Stimulated activated naive B cell treated with anti-CD40 and anti-IgM and Interleukin-4, amounts not matched to agents 10 μg/mL and 1 μg/mL and 100 μg/mL, for 72 hours (primary cell): ENCODE data around the gene TAS1R1.
A peak's percentile ranks its signal among the peaks of the same experiment; 100 is the strongest.

ENCODE experiments used
- ATAC-seq, 2 donors: fragments of 150-1000 bp; cut with Tn5 transposase; replicated peaks; 2 replicates each; pipeline ENCODE4 v1.10.0; 2021; ENCODE audit warnings: moderate library complexity in 1 of 2
- DNase-seq: peaks from one replicate; pipeline ENCODE4 v3.0.0; 2021
- H3K27ac Mint-ChIP-seq: one replicate; pipeline ENCODE4 v1.8.0; 2022; ENCODE audit warnings: mild to moderate bottlenecking, mixed read lengths
- H3K27me3 Mint-ChIP-seq, 2 donors: one replicate each; pipeline ENCODE4 v1.8.0; 2022; ENCODE audit warnings: mixed read lengths in 2 of 2
- H3K36me3 Mint-ChIP-seq, 2 donors: one replicate each; pipeline ENCODE4 v1.8.0; 2022; ENCODE audit warnings: mixed read lengths in 2 of 2, mild to moderate bottlenecking in 1 of 2
- H3K4me1 Mint-ChIP-seq, 2 donors: one replicate each; pipeline ENCODE4 v1.8.0; 2022; ENCODE audit warnings: mixed read lengths in 2 of 2, mild to moderate bottlenecking in 1 of 2
- H3K4me3 Mint-ChIP-seq, 2 donors: one replicate each; pipeline ENCODE4 v1.8.0; 2022; ENCODE audit warnings: mild to moderate bottlenecking in 2 of 2, mixed read lengths in 2 of 2, moderate library complexity in 1 of 2
- H3K9me3 Mint-ChIP-seq, 2 donors: one replicate each; pipeline ENCODE4 v1.8.0; 2022; ENCODE audit warnings: mixed read lengths in 2 of 2, mild to moderate bottlenecking in 1 of 2

TAS1R1 gene

GRCh38 chr1:6612641-6613360, 57.7 kb downstream of the TAS1R1 start:
- peaks cover 12 to 24% of the 10 kb centered on the region in 2 donors for H3K4me1 Mint-ChIP-seq
- H3K27ac Mint-ChIP-seq = peak overlapping the region; percentile 89
- H3K27me3 Mint-ChIP-seq = no peaks in the 10 kb centered on the region
- no peaks in the 10 kb centered on the region for H3K9me3 Mint-ChIP-seq
- H3K36me3 Mint-ChIP-seq = no peaks in the 10 kb centered on the region
- ATAC-seq = peak; percentile 45 to 53
- peak; percentile 18 for DNase-seq
- H3K4me3 Mint-ChIP-seq = peak overlapping the region; percentile 85 to 86

- no peaks in the 10 kb centered on the region for H3K27me3 Mint-ChIP-seq
- ATAC-seq (peak; percentile 95 to 96), DNase-seq (peak; percentile 100)
- no peaks in the 10 kb centered on the region for H3K9me3 Mint-ChIP-seq
- peaks cover 12 to 25% of the 10 kb centered on the region in 2 donors for H3K4me1 Mint-ChIP-seq
- peak within 1 kb of the TSS; percentile 85 to 86 for H3K4me3 Mint-ChIP-seq
- peaks cover under 1% of the 10 kb centered on the region in 2 donors for H3K36me3 Mint-ChIP-seq
- peak within 1 kb of the TSS; percentile 89 for H3K27ac Mint-ChIP-seq
These were observed 58.4 kb downstream of the TAS1R1 start, which contains the start of gene PHF13 for GRCh38 chr1:6613361-6614018. TSS of gene PHF13 (plus strand) at chr1:6613731. CDS start at chr1:6614067, 336 bp downstream.

GRCh38 chr1:6614019-6614928, 59.2 kb downstream of the TAS1R1 start:
- Mint-ChIP-seq H3K4me1 (peaks cover 12 to 29% of the 10 kb centered on the region in 2 donors), H3K36me3 (peaks cover 2 to 4% of the 10 kb centered on the region in 2 donors), H3K27me3 (no peaks in the 10 kb centered on the region), H3K27ac (no peak overlapping the region), H3K9me3 (no peaks in the 10 kb centered on the region), H3K4me3 (peak overlapping the region; percentile 85 to 86)
- ATAC-seq (peak; percentile 1 to 5), DNase-seq (peak; percentile 32)

DNA sequence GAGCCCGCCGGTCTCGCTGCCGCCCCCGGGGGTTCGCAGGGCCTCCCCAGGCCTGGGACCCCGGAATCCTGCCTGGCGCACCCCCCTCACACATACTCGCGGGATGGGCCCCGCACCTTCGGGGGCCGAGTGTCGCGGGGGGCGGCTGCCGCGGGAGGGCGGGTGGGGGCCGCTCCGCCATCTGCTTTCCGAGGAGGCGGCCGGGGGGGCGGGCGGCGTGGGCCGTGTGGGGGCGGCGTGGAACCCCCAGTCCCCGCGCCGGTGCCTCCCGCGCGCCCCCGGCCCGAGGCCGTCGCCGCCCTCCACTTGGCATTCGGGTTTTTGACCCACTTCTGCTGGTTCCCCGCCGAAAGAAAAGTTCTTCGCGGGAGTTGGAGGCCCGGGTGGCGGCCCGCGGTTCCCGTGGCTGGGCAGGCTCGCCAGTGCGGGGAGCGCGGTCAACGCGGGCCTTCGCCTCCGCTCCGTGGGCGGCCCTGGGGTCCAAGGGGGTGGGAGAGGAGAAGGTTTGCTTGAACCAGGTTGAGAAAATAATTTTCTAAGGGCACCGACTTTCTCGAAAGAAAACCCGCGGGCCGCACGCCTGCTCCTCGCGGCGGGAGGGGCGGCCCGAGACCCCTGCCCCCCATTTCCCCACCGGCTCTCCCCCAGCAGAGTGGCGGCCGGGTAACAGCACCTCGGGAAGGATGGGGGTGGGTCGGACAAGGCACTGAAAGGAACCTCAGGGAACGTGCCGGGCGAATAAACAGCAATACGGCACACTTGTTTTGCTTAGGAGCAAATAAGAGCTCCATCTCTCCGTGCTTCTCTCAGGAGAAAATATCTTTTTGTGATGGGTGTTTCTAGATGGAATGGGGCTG, 60.0 kb downstream of the TAS1R1 start:
- DNase-seq = no peak
- Mint-ChIP-seq H3K4me1 (peaks cover 12 to 29% of the 10 kb centered on the region in 2 donors), H3K4me3 (peak overlapping the region; percentile 52 to 86), H3K9me3 (no peaks in the 10 kb centered on the region), H3K36me3 (peaks cover 9% of the 10 kb centered on the region in 2 donors), H3K27me3 (no peaks in the 10 kb centered on the region), H3K27ac (peak overlapping the region; percentile 25)
- no peak for ATAC-seq

- DNase-seq (no peak), ATAC-seq (no peak)
- H3K4me1 Mint-ChIP-seq = peaks cover 7 to 21% of the 10 kb centered on the region in 2 donors
- H3K27ac Mint-ChIP-seq = no peak overlapping the region
- H3K4me3 Mint-ChIP-seq = no peak overlapping the region
- no peaks in the 10 kb centered on the region for H3K27me3 Mint-ChIP-seq
- H3K9me3 Mint-ChIP-seq = no peaks in the 10 kb centered on the region
- peaks cover 17 to 23% of the 10 kb centered on the region in 2 donors for H3K36me3 Mint-ChIP-seq
These were observed 63.9 kb downstream of the TAS1R1 start for GRCh38 chr1:6619045-6619444.

DNA sequence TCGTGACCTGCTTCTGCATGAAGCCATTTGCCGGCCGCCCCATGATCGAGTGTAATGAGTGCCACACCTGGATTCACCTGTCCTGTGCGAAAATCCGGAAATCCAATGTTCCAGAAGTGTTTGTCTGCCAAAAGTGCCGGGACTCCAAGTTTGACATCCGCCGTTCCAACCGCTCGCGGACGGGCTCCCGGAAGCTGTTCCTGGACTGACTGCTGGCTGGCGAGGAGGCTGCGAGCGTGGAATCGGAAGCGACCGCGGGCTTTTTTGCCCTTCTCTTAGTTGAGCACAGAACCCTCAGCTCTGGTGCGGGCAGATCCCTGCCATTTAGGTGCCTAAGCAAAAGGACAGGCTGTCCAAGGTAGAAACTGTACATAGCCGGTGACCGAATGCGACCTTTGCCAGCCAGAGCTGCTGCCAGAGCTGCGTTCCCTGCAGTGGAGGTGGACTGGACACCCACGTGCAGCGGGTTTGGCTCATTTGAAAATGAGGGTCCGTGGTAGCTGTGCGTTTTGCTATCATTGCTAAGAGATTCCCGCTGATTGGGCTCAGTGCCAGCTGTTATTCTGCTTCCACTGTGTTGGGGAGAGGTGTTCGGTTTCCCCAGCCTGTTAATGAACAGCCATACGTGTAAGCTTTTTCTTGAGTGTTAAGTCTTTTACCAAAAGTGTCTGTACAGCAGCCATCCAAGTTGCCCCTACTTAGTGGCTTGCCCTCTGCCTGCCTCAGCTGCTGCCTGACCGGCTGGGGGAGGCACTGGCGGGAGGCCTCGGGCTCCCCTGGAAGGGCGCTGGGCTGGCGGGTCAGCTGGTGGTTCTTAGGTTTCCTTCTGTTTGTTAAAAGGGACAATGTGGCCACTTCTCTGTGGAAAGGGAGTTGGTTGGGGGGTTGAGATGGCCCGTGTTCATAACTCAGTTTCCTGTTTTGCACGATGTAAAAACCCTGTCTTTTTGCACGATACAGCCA, 66.6 kb downstream of the TAS1R1 start:
- DNase-seq = no peak
- H3K9me3 Mint-ChIP-seq = no peaks in the 10 kb centered on the region
- peaks cover 18 to 26% of the 10 kb centered on the region in 2 donors for H3K36me3 Mint-ChIP-seq
- no peak for ATAC-seq
- H3K27ac Mint-ChIP-seq = no peak overlapping the region
- peaks cover 9 to 24% of the 10 kb centered on the region in 2 donors for H3K4me1 Mint-ChIP-seq
- H3K4me3 Mint-ChIP-seq = no peak overlapping the region
- H3K27me3 Mint-ChIP-seq = no peaks in the 10 kb centered on the region

GRCh38 chr1:6622396-6623152, 67.5 kb downstream of the TAS1R1 start:
- Mint-ChIP-seq H3K4me1 (peaks cover 14 to 32% of the 10 kb centered on the region in 2 donors), H3K27me3 (no peaks in the 10 kb centered on the region), H3K4me3 (no peak overlapping the region), H3K27ac (no peak overlapping the region), H3K36me3 (peaks cover 24 to 34% of the 10 kb centered on the region in 2 donors), H3K9me3 (no peaks in the 10 kb centered on the region)
- no peak for ATAC-seq
- no peak for DNase-seq

- H3K9me3 Mint-ChIP-seq = no peaks in the 10 kb centered on the region
- ATAC-seq (no peak), DNase-seq (no peak)
- no peaks in the 10 kb centered on the region for H3K27me3 Mint-ChIP-seq
- peaks cover 19 to 37% of the 10 kb centered on the region in 2 donors for H3K4me1 Mint-ChIP-seq
- H3K4me3 Mint-ChIP-seq = no peak overlapping the region
- H3K36me3 Mint-ChIP-seq = peaks cover 31 to 40% of the 10 kb centered on the region in 2 donors
- no peak overlapping the region for H3K27ac Mint-ChIP-seq
These were observed 68.3 kb downstream of the TAS1R1 start for GRCh38 chr1:6623269-6623965.

GRCh38 chr1:6624710-6625583, 69.8 kb downstream of the TAS1R1 start, which contains the start of gene THAP3:
TSS of gene THAP3 (plus strand) at chr1:6624868. CDS start at chr1:6625219, 351 bp downstream.
- Mint-ChIP-seq H3K4me3 (peak within 1 kb of the TSS; percentile 90 to 91), H3K27me3 (no peaks in the 10 kb centered on the region), H3K27ac (peak within 1 kb of the TSS; percentile 95), H3K36me3 (peaks cover 30 to 39% of the 10 kb centered on the region in 2 donors), H3K4me1 (peaks cover 22 to 41% of the 10 kb centered on the region in 2 donors), H3K9me3 (no peaks in the 10 kb centered on the region)
- peak; percentile 74 for DNase-seq
- ATAC-seq = peak; percentile 93 to 96

GRCh38 chr1:6625584-6626149, 70.6 kb downstream of the TAS1R1 start:
- H3K4me1 Mint-ChIP-seq = peaks cover 22 to 41% of the 10 kb centered on the region in 2 donors
- ATAC-seq (peak; percentile 54 to 57), DNase-seq (no peak)
- H3K9me3 Mint-ChIP-seq = no peaks in the 10 kb centered on the region
- H3K27ac Mint-ChIP-seq = peak overlapping the region; percentile 93
- H3K4me3 Mint-ChIP-seq = peak overlapping the region; percentile 90 to 91
- H3K36me3 Mint-ChIP-seq = peaks cover 24 to 37% of the 10 kb centered on the region in 2 donors
- H3K27me3 Mint-ChIP-seq = no peaks in the 10 kb centered on the region
